Stimulated activated naive CD8-positive, alpha-beta T cell treated with anti-CD3 and anti-CD28 coated beads, Interleukin-15, amount 100 ng/mL, for 72 hours (primary cell): Measurements from ENCODE around the gene VPS41.
"Not testable (repeated sequence)": the region's sequence is repeated elsewhere in the genome, so short reads cannot be mapped to it uniquely, and the experiment has no call there.

ENCODE experiments used
- ATAC-seq: fragments of 150-1000 bp; cut with Tn5 transposase; 2 replicates; pipeline ENCODE4 v1.10.0; 2021; ENCODE audit warnings: mild to moderate bottlenecking, moderate library complexity
- DNase-seq, 2 donors: peaks; one replicate each; pipeline ENCODE4 v3.0.0; 2021 to 2022
- H3K27ac Mint-ChIP-seq, 2 donors: one replicate each; pipeline ENCODE4 v1.8.0; 2022; ENCODE audit warnings: mild to moderate bottlenecking in 2 of 2, mixed read lengths in 2 of 2, moderate library complexity in 2 of 2
- H3K27me3 Mint-ChIP-seq: one replicate; pipeline ENCODE4 v1.8.0; 2022; ENCODE audit warnings: mixed read lengths
- H3K4me1 Mint-ChIP-seq: one replicate; pipeline ENCODE4 v1.8.0; 2022; ENCODE audit warnings: mild to moderate bottlenecking, mixed read lengths
- H3K4me3 Mint-ChIP-seq, 2 donors: one replicate each; pipeline ENCODE4 v1.8.0; 2022; ENCODE audit warnings: mild to moderate bottlenecking in 2 of 2, mixed read lengths in 2 of 2, moderate library complexity in 1 of 2
- H3K9me3 Mint-ChIP-seq, 2 donors: one replicate each; pipeline ENCODE4 v1.8.0; 2022; ENCODE audit warnings: mixed read lengths in 2 of 2

VPS41 gene

GRCh38 chr7:38881947-38882684 lies 26.9 kb downstream of the VPS41 start:
- ATAC-seq (peak; percentile 64), DNase-seq (peak in 1 of 2 donors; percentile 15)
- H3K27me3 Mint-ChIP-seq = no peaks in the 10 kb centered on the region
- H3K9me3 Mint-ChIP-seq = peaks cover 4% of the 10 kb centered on the region in 2 donors
- H3K4me3 Mint-ChIP-seq = no peak overlapping the region
- H3K27ac Mint-ChIP-seq = peak overlapping the region in 1 of 2 donors; percentile 1
- peaks cover 40% of the 10 kb centered on the region for H3K4me1 Mint-ChIP-seq

- no peaks in the 10 kb centered on the region for H3K27me3 Mint-ChIP-seq
- H3K9me3 Mint-ChIP-seq = no peaks in the 10 kb centered on the region
- H3K4me3 Mint-ChIP-seq = no peak overlapping the region
- DNase-seq = no peak
- no peak for ATAC-seq
- H3K27ac Mint-ChIP-seq = no peak overlapping the region
- peaks cover 44% of the 10 kb centered on the region for H3K4me1 Mint-ChIP-seq
Observed at GRCh38 chr7:38881015-38881414, 28.0 kb downstream of the VPS41 start.

GRCh38 chr7:38880454-38880853 lies 28.5 kb downstream of the VPS41 start:
- no peaks in the 10 kb centered on the region for H3K27me3 Mint-ChIP-seq
- no peak overlapping the region for H3K4me3 Mint-ChIP-seq
- DNase-seq = no peak
- H3K9me3 Mint-ChIP-seq = no peaks in the 10 kb centered on the region
- peak overlapping the region in 1 of 2 donors; percentile 7 for H3K27ac Mint-ChIP-seq
- peaks cover 44% of the 10 kb centered on the region for H3K4me1 Mint-ChIP-seq
- ATAC-seq = no peak

GRCh38 chr7:38880035-38880434 lies 29.0 kb downstream of the VPS41 start:
- no peaks in the 10 kb centered on the region for H3K27me3 Mint-ChIP-seq
- H3K4me1 Mint-ChIP-seq = peaks cover 44% of the 10 kb centered on the region
- H3K27ac Mint-ChIP-seq = peak overlapping the region in 1 of 2 donors; percentile 7
- ATAC-seq = no peak
- H3K9me3 Mint-ChIP-seq = no peaks in the 10 kb centered on the region
- H3K4me3 Mint-ChIP-seq = no peak overlapping the region
- DNase-seq = no peak

- Mint-ChIP-seq H3K4me1 (peaks cover 36% of the 10 kb centered on the region), H3K27me3 (no peaks in the 10 kb centered on the region), H3K4me3 (no peak overlapping the region), H3K9me3 (no peaks in the 10 kb centered on the region), H3K27ac (no peak overlapping the region)
- ATAC-seq = no peak
- no peak for DNase-seq
Observed at GRCh38 chr7:38878694-38879457, 30.1 kb downstream of the VPS41 start.

GRCh38 chr7:38873433-38873832 lies 35.6 kb downstream of the VPS41 start:
- H3K4me3 Mint-ChIP-seq = no peak overlapping the region
- DNase-seq = no peak

GRCh38 chr7:38872202-38872601 lies 36.8 kb downstream of the VPS41 start:
- no peak overlapping the region for H3K27ac Mint-ChIP-seq
- DNase-seq = no peak
- H3K4me1 Mint-ChIP-seq = peaks cover 4% of the 10 kb centered on the region

More at GRCh38 chr7:38873433-38873832, 35.6 kb downstream of the VPS41 start:
- Mint-ChIP-seq H3K27ac (no peak overlapping the region), H3K27me3 (no peaks in the 10 kb centered on the region), H3K4me1 (peaks cover 12% of the 10 kb centered on the region), H3K9me3 (no peaks in the 10 kb centered on the region)
- no peak for ATAC-seq

GRCh38 chr7:38870147-38870546 lies 38.8 kb downstream of the VPS41 start:
- Mint-ChIP-seq H3K27me3 (no peaks in the 10 kb centered on the region), H3K27ac (peak overlapping the region in 1 of 2 donors; percentile 12), H3K9me3 (no peaks in the 10 kb centered on the region), H3K4me1 (no peaks in the 10 kb centered on the region), H3K4me3 (no peak overlapping the region)
- DNase-seq (no peak), ATAC-seq (no peak)

More at GRCh38 chr7:38872202-38872601, 36.8 kb downstream of the VPS41 start:
- Mint-ChIP-seq H3K27me3 (no peaks in the 10 kb centered on the region), H3K9me3 (no peaks in the 10 kb centered on the region), H3K4me3 (no peak overlapping the region)
- no peak for ATAC-seq

GRCh38 chr7:38863601-38864291 lies 45.2 kb downstream of the VPS41 start:
- DNase-seq (no peak), ATAC-seq (no peak)
- Mint-ChIP-seq H3K27me3 (no peaks in the 10 kb centered on the region), H3K4me1 (no peaks in the 10 kb centered on the region), H3K9me3 (no peaks in the 10 kb centered on the region), H3K4me3 (no peak overlapping the region), H3K27ac (no peak overlapping the region)

GRCh38 chr7:38862666-38863065 lies 46.3 kb downstream of the VPS41 start:
- DNase-seq = no peak
- Mint-ChIP-seq H3K4me3 (no peak overlapping the region), H3K27ac (no peak overlapping the region)

GRCh38 chr7:38858259-38858884 lies 50.6 kb downstream of the VPS41 start:
- DNase-seq = no peak
- Mint-ChIP-seq H3K4me1 (no peaks in the 10 kb centered on the region), H3K9me3 (no peaks in the 10 kb centered on the region), H3K27me3 (no peaks in the 10 kb centered on the region), H3K27ac (no peak overlapping the region), H3K4me3 (no peak overlapping the region)
- ATAC-seq = no peak

More at GRCh38 chr7:38862666-38863065, 46.3 kb downstream of the VPS41 start:
- Mint-ChIP-seq H3K9me3 (no peaks in the 10 kb centered on the region), H3K27me3 (no peaks in the 10 kb centered on the region), H3K4me1 (no peaks in the 10 kb centered on the region)
- no peak for ATAC-seq

- no peaks in the 10 kb centered on the region for H3K27me3 Mint-ChIP-seq
- ATAC-seq = no peak
- H3K4me1 Mint-ChIP-seq = no peaks in the 10 kb centered on the region
- DNase-seq = no peak
- no peak overlapping the region for H3K27ac Mint-ChIP-seq
- H3K9me3 Mint-ChIP-seq = no peaks in the 10 kb centered on the region
- H3K4me3 Mint-ChIP-seq = no peak overlapping the region
Observed at GRCh38 chr7:38855867-38856266, 53.1 kb downstream of the VPS41 start.

- DNase-seq = no peak
- no peaks in the 10 kb centered on the region for H3K4me1 Mint-ChIP-seq
- no peak for ATAC-seq
Observed at GRCh38 chr7:38855386-38855785, 53.6 kb downstream of the VPS41 start.

GRCh38 chr7:38854947-38855346 lies 54.0 kb downstream of the VPS41 start:
- H3K9me3 Mint-ChIP-seq, DNase-seq, ATAC-seq, H3K4me1 Mint-ChIP-seq, H3K27me3 Mint-ChIP-seq, H3K27ac Mint-ChIP-seq, H3K4me3 Mint-ChIP-seq: not testable (repeated sequence)

More at GRCh38 chr7:38855386-38855785, 53.6 kb downstream of the VPS41 start:
- H3K4me3 Mint-ChIP-seq = no peak overlapping the region
- H3K27me3 Mint-ChIP-seq = no peaks in the 10 kb centered on the region
- H3K27ac Mint-ChIP-seq = no peak overlapping the region
- no peaks in the 10 kb centered on the region for H3K9me3 Mint-ChIP-seq

GRCh38 chr7:38851321-38851720 lies 57.7 kb downstream of the VPS41 start:
- Mint-ChIP-seq H3K4me1 (no peaks in the 10 kb centered on the region), H3K9me3 (no peaks in the 10 kb centered on the region), H3K27me3 (no peaks in the 10 kb centered on the region), H3K4me3 (no peak overlapping the region), H3K27ac (no peak overlapping the region)
- DNase-seq (no peak), ATAC-seq (no peak)
